Neural crest cell (in vitro differentiated cells): ENCODE data around the gene SCN9A. TPM values are rescaled to one million over a fixed set of nuclear protein-coding genes. Genes with fewer than 3 reads are reported as not detected.

Source experiments
- DNase-seq: peaks from one replicate; pipeline ENCODE4 v3.0.0; 2021; ENCODE audit warnings: low read depth, mixed read lengths, low spot score
- H3K27ac Mint-ChIP-seq: one replicate; pipeline ENCODE4 v1.8.0; 2021; ENCODE audit warnings: mild to moderate bottlenecking, mixed read lengths; ENCODE audit not compliant: unreplicated experiment
- H3K27me3 Mint-ChIP-seq: 2 replicates; pipeline ENCODE4 v1.8.0; 2021; ENCODE audit warnings: low read depth, mild to moderate bottlenecking, mixed read lengths
- H3K36me3 Mint-ChIP-seq: 2 replicates; pipeline ENCODE4 v1.8.0; 2021; ENCODE audit warnings: low read depth, mild to moderate bottlenecking, mixed read lengths
- H3K4me1 Mint-ChIP-seq: 2 replicates; pipeline ENCODE4 v1.8.0; 2021; ENCODE audit warnings: mixed read lengths
- H3K4me3 Mint-ChIP-seq: one replicate; pipeline ENCODE4 v1.8.0; 2021; ENCODE audit warnings: mild to moderate bottlenecking, mixed read lengths
- H3K9me3 Mint-ChIP-seq: 2 replicates; pipeline ENCODE4 v1.8.0; 2021; ENCODE audit warnings: mixed read lengths
- CTCF ChIP-seq: fragments of 200-600 bp; sonication (generic); conservative IDR thresholded peaks from 2 replicates; pipeline ENCODE4 v1.5.0; 2021; ENCODE audit warnings: antibody characterized with exemption, mild to moderate bottlenecking
- total RNA-seq: library from RNA; stranded (reverse); gene quantifications from 2 replicates; pipeline ENCODE4 v1.2.1, GENCODE V29; 2021

SCN9A gene
- total RNA-seq, 1 donor from 2014 or later: 1.3 TPM

GRCh38 chr2:166157578-166157977 lies 218.2 kb downstream of the SCN9A start:
- no peak for TF ChIP-seq CTCF
- H3K27ac Mint-ChIP-seq: no peak overlapping the region
- no peaks in the 10 kb centered on the region for H3K4me1 Mint-ChIP-seq
- H3K4me3 Mint-ChIP-seq: no peak overlapping the region
- H3K9me3 Mint-ChIP-seq: no peaks in the 10 kb centered on the region
- H3K36me3 Mint-ChIP-seq: no peaks in the 10 kb centered on the region
- no peak for DNase-seq
- no peaks in the 10 kb centered on the region for H3K27me3 Mint-ChIP-seq

GRCh38 chr2:166156985-166157490 lies 218.7 kb downstream of the SCN9A start:
- Mint-ChIP-seq H3K9me3 (no peaks in the 10 kb centered on the region), H3K4me1 (no peaks in the 10 kb centered on the region), H3K27ac (no peak overlapping the region), H3K36me3 (no peaks in the 10 kb centered on the region), H3K4me3 (no peak overlapping the region), H3K27me3 (no peaks in the 10 kb centered on the region)
- no peak for DNase-seq
- TF ChIP-seq CTCF: no peak

- no peak for TF ChIP-seq CTCF
- Mint-ChIP-seq H3K27ac (no peak overlapping the region), H3K4me1 (no peaks in the 10 kb centered on the region)
Observed at GRCh38 chr2:166155589-166155988, 220.2 kb downstream of the SCN9A start.

GRCh38 chr2:166154685-166155338 lies 220.9 kb downstream of the SCN9A start:
- TF ChIP-seq CTCF: no peak
- Mint-ChIP-seq H3K9me3 (no peaks in the 10 kb centered on the region), H3K4me3 (no peak overlapping the region), H3K36me3 (no peaks in the 10 kb centered on the region), H3K27ac (no peak overlapping the region), H3K27me3 (no peaks in the 10 kb centered on the region), H3K4me1 (no peaks in the 10 kb centered on the region)
- DNase-seq: no peak

More at GRCh38 chr2:166155589-166155988, 220.2 kb downstream of the SCN9A start:
- no peaks in the 10 kb centered on the region for H3K9me3 Mint-ChIP-seq
- DNase-seq: no peak
- no peaks in the 10 kb centered on the region for H3K27me3 Mint-ChIP-seq
- H3K36me3 Mint-ChIP-seq: no peaks in the 10 kb centered on the region
- H3K4me3 Mint-ChIP-seq: no peak overlapping the region

GRCh38 chr2:166152064-166152463 lies 223.7 kb downstream of the SCN9A start:
- no peak for DNase-seq
- no peak overlapping the region for H3K4me3 Mint-ChIP-seq
- no peaks in the 10 kb centered on the region for H3K9me3 Mint-ChIP-seq

More at GRCh38 chr2:166152064-166152463, 223.7 kb downstream of the SCN9A start:
- no peaks in the 10 kb centered on the region for H3K27me3 Mint-ChIP-seq
- H3K4me1 Mint-ChIP-seq: no peaks in the 10 kb centered on the region
- TF ChIP-seq CTCF: no peak
- no peaks in the 10 kb centered on the region for H3K36me3 Mint-ChIP-seq
- no peak overlapping the region for H3K27ac Mint-ChIP-seq
